Activated CD4-positive, alpha-beta memory T cell treated with anti-CD3 and anti-CD28 coated beads for 36 hours (primary cell): ENCODE data around the gene KIRREL3. TPM values are rescaled to one million over a fixed set of nuclear protein-coding genes. Genes with fewer than 3 reads are reported as not detected.
A peak's percentile ranks its signal among the peaks of the same experiment; 100 is the strongest.

Source experiments
- CTCF ChIA-PET: fragments of 350-600 bp; sonication (Branson Sonifier 250); formaldehyde crosslinking; loops from one replicate; lab custom pipeline; 2021; ENCODE audit warnings: antibody characterized with exemption, inconsistent platforms; lab: Charles Lee
- POLR2A ChIA-PET: fragments of 350-600 bp; sonication (Branson Sonifier 250); formaldehyde crosslinking; loops from one replicate; lab custom pipeline; 2021; ENCODE audit warnings: antibody characterized with exemption; lab: Charles Lee
- DNase-seq: peaks from one replicate; pipeline ENCODE4 v3.0.0-alpha.2; 2020
- H3K27ac Mint-ChIP-seq: one replicate; pipeline ENCODE4 v1.8.0; 2021; ENCODE audit warnings: mixed read lengths
- H3K27me3 Mint-ChIP-seq: one replicate; pipeline ENCODE4 v1.8.0; 2021; ENCODE audit warnings: mixed read lengths
- H3K36me3 Mint-ChIP-seq: one replicate; pipeline ENCODE4 v1.8.0; 2021; ENCODE audit warnings: mixed read lengths
- H3K4me1 Mint-ChIP-seq: one replicate; pipeline ENCODE4 v1.8.0; 2021; ENCODE audit warnings: low read depth, mixed read lengths
- H3K4me3 Mint-ChIP-seq: one replicate; pipeline ENCODE4 v1.8.0; 2021; ENCODE audit warnings: mild to moderate bottlenecking, mixed read lengths
- H3K9me3 Mint-ChIP-seq: one replicate; pipeline ENCODE4 v1.8.0; 2021; ENCODE audit warnings: mixed read lengths
- intact Hi-C: fragments of 100-400 bp; cut with micrococcal nuclease; formaldehyde crosslinking; loops from one replicate; pipeline ENCODE4 v1.15.1; 2023
- total RNA-seq, 2 experiments: library from RNA; stranded (reverse); gene quantifications; one replicate each; pipeline ENCODE4 v1.2.3, GENCODE V29; 2021

Gene KIRREL3
- total RNA-seq, 2 experiments from 2014 or later = not detected

GRCh38 chr11:126465573-126466188 lies 534.9 kb downstream of the KIRREL3 start:
- Mint-ChIP-seq H3K27me3 (peaks cover 4% of the 10 kb centered on the region), H3K36me3 (no peaks in the 10 kb centered on the region), H3K4me1 (peaks cover 16% of the 10 kb centered on the region), H3K9me3 (no peaks in the 10 kb centered on the region), H3K4me3 (no peak overlapping the region), H3K27ac (peak overlapping the region; percentile 62)
- ChIA-PET CTCF (interaction anchor here (1.2 to 7.9 kb wide), 3 partner anchors 14 to 24 kb away, joined by 3 to 55 read pairs (median 3); no protein-coding TSS in a partner anchor), POLR2A (no interaction called here)
- DNase-seq = peak; percentile 58
- intact Hi-C loops = loop anchor here (2.0 kb wide), 1 partner anchor 15 kb away; no protein-coding TSS in a partner anchor

- Mint-ChIP-seq H3K4me1 (peaks cover 16% of the 10 kb centered on the region), H3K36me3 (no peaks in the 10 kb centered on the region), H3K27ac (no peak overlapping the region), H3K4me3 (no peak overlapping the region), H3K9me3 (no peaks in the 10 kb centered on the region), H3K27me3 (peaks cover 4% of the 10 kb centered on the region)
- intact Hi-C loops = loop anchor here (2.0 kb wide), 1 partner anchor 16 kb away; no protein-coding TSS in a partner anchor
- DNase-seq = no peak
- CTCF ChIA-PET = interaction anchor here (1.2 to 7.9 kb wide), 2 partner anchors 15 to 23 kb away, joined by 3 to 55 read pairs; no protein-coding TSS in a partner anchor
- POLR2A ChIA-PET = no interaction called here
Observed at GRCh38 chr11:126464796-126465195, 535.8 kb downstream of the KIRREL3 start.

- H3K27ac Mint-ChIP-seq = no peak overlapping the region
- no peaks in the 10 kb centered on the region for H3K36me3 Mint-ChIP-seq
- H3K9me3 Mint-ChIP-seq = no peaks in the 10 kb centered on the region
- no peak for DNase-seq
- ChIA-PET CTCF (interaction anchor here (1.3 to 7.9 kb wide), 2 partner anchors 16 to 17 kb away, joined by 4 to 55 read pairs; no protein-coding TSS in a partner anchor), POLR2A (no interaction called here)
- intact Hi-C loops = no loop called here
- peaks cover 6% of the 10 kb centered on the region for H3K27me3 Mint-ChIP-seq
- no peak overlapping the region for H3K4me3 Mint-ChIP-seq
- H3K4me1 Mint-ChIP-seq = peaks cover 16% of the 10 kb centered on the region
Observed at GRCh38 chr11:126462422-126462821, 538.1 kb downstream of the KIRREL3 start.

GRCh38 chr11:126461996-126462395 lies 538.6 kb downstream of the KIRREL3 start:
- ChIA-PET POLR2A (interaction anchor here (0.5 kb wide), 1 partner anchor 974 kb away, joined by 3 read pairs; no protein-coding TSS in a partner anchor), CTCF (interaction anchor here (1.3 kb wide), 1 partner anchor 15 kb away, joined by 4 read pairs; no protein-coding TSS in a partner anchor)
- no peaks in the 10 kb centered on the region for H3K9me3 Mint-ChIP-seq
- no peak overlapping the region for H3K27ac Mint-ChIP-seq
- DNase-seq = no peak
- no peak overlapping the region for H3K4me3 Mint-ChIP-seq
- no peaks in the 10 kb centered on the region for H3K36me3 Mint-ChIP-seq
- H3K27me3 Mint-ChIP-seq = peaks cover 6% of the 10 kb centered on the region
- peaks cover 16% of the 10 kb centered on the region for H3K4me1 Mint-ChIP-seq
- intact Hi-C loops = no loop called here

- Mint-ChIP-seq H3K9me3 (no peaks in the 10 kb centered on the region), H3K4me3 (no peak overlapping the region), H3K36me3 (no peaks in the 10 kb centered on the region), H3K27me3 (peaks cover 4% of the 10 kb centered on the region), H3K4me1 (peaks cover 10% of the 10 kb centered on the region), H3K27ac (no peak overlapping the region)
- ChIA-PET POLR2A (no interaction called here), CTCF (no interaction called here)
- intact Hi-C loops = no loop called here
- no peak for DNase-seq
Observed at GRCh38 chr11:126461096-126461440, 539.5 kb downstream of the KIRREL3 start.

DNA sequence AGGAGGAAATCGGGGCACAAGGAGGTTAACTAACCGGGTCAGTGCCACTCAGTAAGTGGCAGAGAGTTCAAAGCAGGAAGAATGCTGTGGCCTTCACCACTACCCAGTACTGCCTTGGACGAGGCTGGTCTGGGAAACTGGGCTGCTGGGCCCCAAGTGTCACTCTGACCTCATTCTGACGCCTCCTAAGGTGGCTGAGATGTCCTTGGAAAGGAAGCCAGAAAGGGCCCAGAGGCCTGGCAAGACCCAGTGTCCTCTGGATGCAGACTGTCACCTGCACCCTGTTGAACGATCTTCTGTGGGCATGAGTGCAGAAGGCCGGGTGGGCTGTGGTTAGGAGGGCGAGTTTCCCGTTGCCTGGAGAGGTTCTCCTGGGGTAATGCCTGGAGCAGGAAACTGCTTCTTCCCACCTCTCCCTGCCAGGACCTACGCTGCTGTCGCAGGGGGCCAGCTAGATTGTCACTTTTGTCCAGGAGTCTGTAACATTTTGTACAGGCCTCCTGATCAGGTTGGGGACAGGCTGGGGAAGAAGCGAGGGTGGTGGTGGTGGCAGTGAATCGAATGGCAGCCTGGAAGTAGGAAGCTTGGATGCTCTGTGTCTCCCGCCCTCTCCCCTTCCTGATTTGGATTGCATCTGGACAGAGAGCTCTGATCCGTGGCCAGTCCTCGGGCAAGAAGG lies 540.0 kb downstream of the KIRREL3 start:
- H3K4me1 Mint-ChIP-seq = peaks cover 5% of the 10 kb centered on the region
- no peak for DNase-seq
- no peak overlapping the region for H3K4me3 Mint-ChIP-seq
- peaks cover 2% of the 10 kb centered on the region for H3K27me3 Mint-ChIP-seq
- ChIA-PET POLR2A (no interaction called here), CTCF (no interaction called here)
- no peaks in the 10 kb centered on the region for H3K9me3 Mint-ChIP-seq
- no peaks in the 10 kb centered on the region for H3K36me3 Mint-ChIP-seq
- intact Hi-C loops = no loop called here
- no peak overlapping the region for H3K27ac Mint-ChIP-seq

GRCh38 chr11:126459691-126460281 lies 540.8 kb downstream of the KIRREL3 start:
- Mint-ChIP-seq H3K9me3 (no peaks in the 10 kb centered on the region), H3K36me3 (no peaks in the 10 kb centered on the region), H3K4me1 (no peaks in the 10 kb centered on the region), H3K4me3 (no peak overlapping the region), H3K27me3 (peaks cover 2% of the 10 kb centered on the region), H3K27ac (no peak overlapping the region)
- POLR2A ChIA-PET = no interaction called here
- CTCF ChIA-PET = no interaction called here
- intact Hi-C loops = no loop called here
- DNase-seq = no peak

DNA sequence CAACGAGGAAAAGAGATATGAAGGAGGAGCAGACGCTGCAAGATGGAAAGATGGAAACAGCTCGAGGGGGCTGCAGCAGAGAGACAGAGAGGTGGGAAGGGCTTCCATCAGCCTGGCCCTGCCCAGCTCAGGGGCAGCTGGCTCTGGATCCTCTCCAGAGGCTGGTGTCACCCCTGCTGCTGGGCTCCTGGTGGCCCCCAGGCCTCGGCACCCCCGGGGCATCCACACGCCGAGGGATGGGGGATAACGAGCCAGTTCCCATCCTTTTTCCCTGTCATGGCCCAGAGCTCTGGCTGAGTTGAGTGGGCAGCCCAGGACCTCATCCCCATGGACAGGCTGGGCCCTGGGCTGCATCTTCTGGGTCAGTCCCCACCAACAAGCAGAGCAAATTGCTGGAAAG lies 542.8 kb downstream of the KIRREL3 start:
- H3K27ac Mint-ChIP-seq = no peak overlapping the region
- no peaks in the 10 kb centered on the region for H3K36me3 Mint-ChIP-seq
- no peak for DNase-seq
- no peaks in the 10 kb centered on the region for H3K9me3 Mint-ChIP-seq
- intact Hi-C loops = no loop called here
- H3K4me1 Mint-ChIP-seq = no peaks in the 10 kb centered on the region
- POLR2A ChIA-PET = no interaction called here
- peaks cover 2% of the 10 kb centered on the region for H3K27me3 Mint-ChIP-seq
- H3K4me3 Mint-ChIP-seq = no peak overlapping the region
- CTCF ChIA-PET = no interaction called here

DNA sequence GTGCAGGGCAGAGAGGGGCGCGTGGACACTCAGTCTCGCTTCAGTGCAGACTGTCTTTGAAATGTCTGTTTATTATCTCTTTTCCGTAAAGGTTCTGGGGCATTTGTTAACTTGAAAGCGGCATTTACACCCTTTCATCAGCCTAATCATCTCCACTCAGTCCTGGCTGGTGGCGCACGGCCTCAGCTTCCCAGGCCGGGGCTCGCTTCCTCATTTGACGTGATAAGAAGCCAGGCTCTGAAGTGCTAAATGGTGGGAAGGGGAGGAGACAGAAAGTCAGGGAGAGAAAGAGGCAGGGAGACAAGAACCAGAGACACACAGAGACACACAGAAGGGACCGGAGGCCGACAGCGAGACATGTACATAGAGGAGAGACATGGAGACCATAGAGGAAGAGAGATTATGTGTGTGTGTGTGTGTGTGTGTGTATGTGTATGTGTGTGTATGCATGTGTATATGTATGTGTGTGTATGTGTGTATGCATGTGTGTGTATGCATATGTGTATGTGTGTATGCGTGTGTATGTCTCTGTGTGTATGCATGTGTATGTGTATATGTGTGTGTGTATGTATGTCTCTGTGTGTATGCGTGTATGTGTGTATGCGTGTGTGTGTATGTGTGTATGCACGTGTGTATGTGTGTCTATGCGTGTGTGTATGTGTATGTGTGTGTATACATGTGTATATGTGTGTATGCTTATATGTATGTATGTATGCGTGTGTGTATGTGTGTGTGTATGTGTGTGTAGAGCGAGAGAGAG lies 543.6 kb downstream of the KIRREL3 start:
- Mint-ChIP-seq H3K36me3 (no peaks in the 10 kb centered on the region), H3K27ac (no peak overlapping the region), H3K27me3 (peaks cover 2% of the 10 kb centered on the region), H3K4me3 (no peak overlapping the region), H3K9me3 (no peaks in the 10 kb centered on the region), H3K4me1 (no peaks in the 10 kb centered on the region)
- ChIA-PET POLR2A (no interaction called here), CTCF (no interaction called here)
- intact Hi-C loops = no loop called here
- DNase-seq = no peak

GRCh38 chr11:126456089-126456488 lies 544.5 kb downstream of the KIRREL3 start:
- H3K27ac Mint-ChIP-seq = no peak overlapping the region
- peaks cover 2% of the 10 kb centered on the region for H3K27me3 Mint-ChIP-seq
- H3K36me3 Mint-ChIP-seq = no peaks in the 10 kb centered on the region
- no peak for DNase-seq
- H3K9me3 Mint-ChIP-seq = peaks cover 4% of the 10 kb centered on the region
- H3K4me1 Mint-ChIP-seq = no peaks in the 10 kb centered on the region
- no peak overlapping the region for H3K4me3 Mint-ChIP-seq
- ChIA-PET POLR2A (no interaction called here), CTCF (no interaction called here)
- intact Hi-C loops = no loop called here

GRCh38 chr11:126452241-126453101 lies 548.1 kb downstream of the KIRREL3 start:
- intact Hi-C loops = no loop called here
- Mint-ChIP-seq H3K27me3 (no peaks in the 10 kb centered on the region), H3K4me3 (no peak overlapping the region), H3K9me3 (peaks cover 15% of the 10 kb centered on the region), H3K4me1 (no peaks in the 10 kb centered on the region), H3K27ac (no peak overlapping the region), H3K36me3 (no peaks in the 10 kb centered on the region)
- CTCF ChIA-PET = interaction anchor here (1.0 kb wide), 1 partner anchor 29 kb away, joined by 5 read pairs; no protein-coding TSS in a partner anchor
- POLR2A ChIA-PET = no interaction called here
- no peak for DNase-seq
